ENCODE results near the gene EXD1. TPM values are rescaled to one million over a fixed set of nuclear protein-coding genes. Genes with fewer than 3 reads are reported as not detected.
"Not testable (repeated sequence)": the region's sequence is repeated elsewhere in the genome, so short reads cannot be mapped to it uniquely, and the experiment has no call there.

EXD1 gene
- total RNA-seq, 2 experiments from 2014 or later: not detected

DNA sequence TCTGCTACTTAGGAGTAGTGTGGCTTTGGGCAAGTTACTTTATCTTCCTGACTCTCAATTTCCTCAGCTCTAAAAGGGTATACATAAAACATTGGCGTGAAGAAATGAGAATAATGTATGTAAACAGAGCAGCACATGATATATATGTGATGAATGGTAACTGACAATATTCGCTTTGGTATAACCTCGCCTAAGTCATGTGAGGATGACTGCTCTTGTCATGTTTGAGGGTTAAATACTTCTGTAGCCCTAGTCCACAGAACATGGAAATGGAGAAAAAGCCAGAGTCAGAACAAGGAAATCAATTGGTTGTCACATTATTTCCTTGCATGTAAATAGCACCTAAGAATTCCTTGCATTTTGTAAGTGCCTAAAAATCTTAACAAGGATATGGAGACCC, 25.5 kb upstream of the EXD1 start:
- H3K9me3 Mint-ChIP-seq: no peaks in the 10 kb centered on the region
- H3K4me3 Mint-ChIP-seq: no peak overlapping the region
- no peaks in the 10 kb centered on the region for H3K27me3 Mint-ChIP-seq
- CTCF ChIA-PET: no interaction called here
- POLR2A ChIA-PET: no interaction called here
- no peak overlapping the region for H3K27ac Mint-ChIP-seq
- peaks cover 3% of the 10 kb centered on the region for H3K36me3 Mint-ChIP-seq
- intact Hi-C loops (cut with micrococcal nuclease): no loop called here
- DNase-seq: no peak
- no peaks in the 10 kb centered on the region for H3K4me1 Mint-ChIP-seq (ENCODE audit: low read depth)

DNA sequence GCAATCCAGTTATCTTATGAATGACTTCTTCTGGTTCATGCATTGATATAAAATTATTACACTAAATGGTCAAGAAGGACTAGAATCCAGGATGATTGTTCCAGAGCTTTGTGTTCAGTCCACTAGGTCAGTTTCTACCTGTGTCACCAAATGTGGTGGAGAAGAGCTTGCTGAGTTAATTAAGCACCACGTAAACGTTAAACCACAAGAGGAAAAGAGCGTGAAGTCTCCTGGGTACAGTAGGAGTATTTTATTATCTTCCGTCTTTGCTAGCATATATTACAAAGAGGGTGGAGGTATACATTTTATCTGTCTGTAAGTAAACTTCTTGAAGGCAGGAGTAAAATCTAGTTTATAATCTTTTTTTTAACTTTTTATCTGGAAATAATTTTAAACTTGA, 24.0 kb upstream of the EXD1 start:
- no peaks in the 10 kb centered on the region for H3K4me1 Mint-ChIP-seq (ENCODE audit: low read depth)
- no peak for DNase-seq
- H3K27ac Mint-ChIP-seq: no peak overlapping the region
- H3K4me3 Mint-ChIP-seq: no peak overlapping the region
- H3K27me3 Mint-ChIP-seq: no peaks in the 10 kb centered on the region
- intact Hi-C loops (cut with micrococcal nuclease): no loop called here
- H3K36me3 Mint-ChIP-seq: peaks cover 3% of the 10 kb centered on the region
- CTCF ChIA-PET: no interaction called here
- H3K9me3 Mint-ChIP-seq: no peaks in the 10 kb centered on the region
- POLR2A ChIA-PET: no interaction called here

DNA sequence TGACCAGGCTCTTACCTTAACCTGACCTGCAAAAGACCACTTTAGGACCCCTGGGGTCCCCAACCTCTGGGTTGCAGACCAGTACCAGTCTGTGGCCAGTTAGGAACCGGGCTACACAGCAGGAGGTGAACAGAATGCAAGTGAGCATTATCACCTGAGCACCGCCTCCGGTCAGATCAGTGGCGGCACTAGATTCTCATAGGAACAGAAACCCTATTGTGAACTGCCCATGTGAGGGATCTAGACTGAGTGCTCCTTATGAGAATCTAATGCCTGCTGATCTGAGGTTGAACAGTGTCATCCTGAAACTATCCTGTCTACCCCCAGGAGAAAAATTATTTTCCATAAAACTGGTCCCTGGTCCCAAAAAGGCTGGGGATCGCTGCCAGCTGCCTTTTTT, 20.9 kb upstream of the EXD1 start:
- DNase-seq: no peak
- Mint-ChIP-seq H3K4me1 (ENCODE audit: low read depth) (no peaks in the 10 kb centered on the region), H3K9me3 (no peaks in the 10 kb centered on the region), H3K27ac (no peak overlapping the region), H3K27me3 (no peaks in the 10 kb centered on the region), H3K36me3 (peaks cover 3% of the 10 kb centered on the region), H3K4me3 (no peak overlapping the region)
- CTCF ChIA-PET: no interaction called here
- POLR2A ChIA-PET: no interaction called here
- intact Hi-C loops (cut with micrococcal nuclease): no loop called here

DNA sequence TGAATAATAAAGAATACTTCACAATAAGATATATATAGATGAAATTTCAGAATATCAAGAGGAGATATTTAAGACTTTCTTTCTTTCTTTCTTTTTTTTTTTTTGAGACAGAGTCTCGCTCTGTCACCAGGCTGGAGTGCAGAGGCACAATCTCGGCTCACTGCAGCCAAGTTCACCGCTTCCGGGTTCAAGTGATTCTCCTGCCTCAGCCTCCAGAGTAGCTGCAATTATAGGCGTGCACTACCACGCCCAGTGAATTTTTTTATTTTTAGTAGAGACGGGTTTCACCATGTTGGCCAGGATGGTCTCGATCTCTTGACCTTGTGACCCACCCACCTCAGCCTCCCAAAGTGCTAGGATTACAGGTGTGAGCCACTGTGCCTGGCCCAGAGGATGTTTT, 20.2 kb upstream of the EXD1 start:
- H3K9me3 Mint-ChIP-seq; H3K4me1 Mint-ChIP-seq (ENCODE audit: low read depth); H3K27me3 Mint-ChIP-seq; POLR2A ChIA-PET; CTCF ChIA-PET; H3K36me3 Mint-ChIP-seq; H3K4me3 Mint-ChIP-seq; H3K27ac Mint-ChIP-seq; intact Hi-C loops (cut with micrococcal nuclease); DNase-seq: not testable (repeated sequence)

DNA sequence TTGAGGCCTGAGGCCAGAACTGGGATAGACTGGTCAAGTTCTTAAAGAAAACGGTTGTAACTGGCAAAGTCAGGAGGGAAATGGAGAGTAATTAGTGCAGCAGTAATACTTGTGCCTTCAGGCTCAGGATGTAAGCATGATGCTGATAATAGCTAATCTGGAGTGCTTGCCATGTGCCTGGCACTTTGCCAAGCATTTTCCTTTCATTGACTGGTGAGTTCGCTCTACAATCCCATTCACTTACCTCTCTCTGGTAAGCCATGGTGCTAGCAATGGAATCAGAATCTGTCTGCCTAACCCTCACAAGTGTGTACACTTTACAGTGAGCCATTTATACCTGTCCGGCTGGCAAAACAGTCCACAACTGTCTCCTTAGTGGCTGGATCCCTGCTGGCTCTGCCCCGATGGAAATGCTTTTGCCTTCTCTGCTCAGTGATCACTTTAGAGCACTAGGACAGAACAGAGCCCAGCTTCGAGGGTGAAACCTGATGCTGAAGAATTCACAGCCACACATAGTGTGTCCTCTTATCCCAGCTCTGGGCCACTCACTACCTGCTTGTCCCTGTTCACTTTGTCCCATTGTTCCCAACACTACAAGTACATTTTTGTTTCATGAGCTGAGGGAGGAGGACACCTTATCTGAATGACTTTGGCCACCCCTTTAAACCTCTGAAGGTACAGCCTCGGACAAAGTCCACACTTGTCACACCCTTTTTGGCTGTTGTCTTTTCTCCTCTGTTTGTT, 10.8 kb upstream of the EXD1 start:
- Mint-ChIP-seq H3K36me3 (peaks cover 5% of the 10 kb centered on the region), H3K4me3 (no peak overlapping the region), H3K27me3 (no peaks in the 10 kb centered on the region), H3K9me3 (no peaks in the 10 kb centered on the region), H3K4me1 (ENCODE audit: low read depth) (peaks cover 2% of the 10 kb centered on the region), H3K27ac (no peak overlapping the region)
- intact Hi-C loops (cut with micrococcal nuclease): no loop called here
- CTCF ChIA-PET: interaction anchor here (1.0 kb wide), 1 partner anchor 10 kb away, joined by 4 read pairs; the partner anchor contains the start of gene CHP1
- POLR2A ChIA-PET: no interaction called here
- DNase-seq: no peak

DNA sequence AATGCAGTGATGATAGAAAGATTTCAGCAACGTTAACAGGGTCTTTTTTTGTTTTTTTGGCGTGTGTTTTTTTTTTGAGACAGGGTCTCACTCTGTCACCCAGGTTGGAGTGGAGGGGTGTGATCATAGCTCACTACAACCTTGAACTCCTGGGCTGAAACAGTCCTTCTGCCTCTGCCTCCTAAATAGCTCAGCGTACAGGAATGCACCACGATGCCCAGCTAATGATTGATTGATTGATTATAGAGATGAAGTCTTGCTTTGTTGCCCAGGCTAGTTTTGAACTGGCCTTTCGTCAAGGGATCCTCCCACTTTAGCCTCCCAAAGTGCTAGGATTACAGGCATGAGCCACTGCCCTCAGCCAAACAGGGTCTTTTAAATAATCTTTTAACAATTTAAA, 7.5 kb upstream of the EXD1 start:
- intact Hi-C loops (cut with micrococcal nuclease): loop anchor here (10.0 kb wide), 2 partner anchors 83 to 177 kb away; partner anchors contain the start of gene RTF1
- CTCF ChIA-PET: no interaction called here

DNA sequence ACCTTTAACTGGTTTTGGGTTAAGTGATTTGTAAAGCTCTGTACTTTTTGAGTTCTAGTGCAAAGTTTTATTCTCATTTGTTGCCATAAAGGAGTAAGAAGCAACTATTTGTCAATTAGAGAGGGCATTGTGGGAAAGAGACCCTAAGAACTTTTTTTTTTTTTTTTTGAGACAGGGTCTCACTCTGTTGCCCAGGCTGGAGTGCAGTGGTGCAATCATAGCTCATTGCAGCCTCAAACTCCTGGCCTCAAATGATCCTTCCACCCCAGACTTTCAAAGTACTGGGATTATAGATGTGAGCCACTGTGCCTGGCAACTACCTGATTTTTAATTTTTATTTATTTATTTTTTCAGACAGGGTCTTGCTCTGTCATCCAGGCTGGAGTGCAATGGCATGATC, 5.4 kb upstream of the EXD1 start:
- ChIA-PET CTCF (no interaction called here), POLR2A (no interaction called here)
- intact Hi-C loops (cut with micrococcal nuclease): loop anchor here (10.0 kb wide), 2 partner anchors 81 to 179 kb away; partner anchors contain the start of gene RTF1
- Mint-ChIP-seq H3K27me3 (no peaks in the 10 kb centered on the region), H3K36me3 (no peaks in the 10 kb centered on the region), H3K4me1 (ENCODE audit: low read depth) (peaks cover 26% of the 10 kb centered on the region), H3K27ac (no peak overlapping the region), H3K9me3 (no peaks in the 10 kb centered on the region), H3K4me3 (no peak overlapping the region)
- no peak for DNase-seq

More for the DNA sequence above, 7.5 kb upstream of the EXD1 start:
- POLR2A ChIA-PET: no interaction called here
- DNase-seq: no peak
- H3K27ac Mint-ChIP-seq: no peak overlapping the region
- H3K4me1 Mint-ChIP-seq (ENCODE audit: low read depth): peaks cover 11% of the 10 kb centered on the region
- no peak overlapping the region for H3K4me3 Mint-ChIP-seq
- H3K36me3 Mint-ChIP-seq: peaks cover 5% of the 10 kb centered on the region
- H3K27me3 Mint-ChIP-seq: no peaks in the 10 kb centered on the region
- H3K9me3 Mint-ChIP-seq: no peaks in the 10 kb centered on the region

DNA sequence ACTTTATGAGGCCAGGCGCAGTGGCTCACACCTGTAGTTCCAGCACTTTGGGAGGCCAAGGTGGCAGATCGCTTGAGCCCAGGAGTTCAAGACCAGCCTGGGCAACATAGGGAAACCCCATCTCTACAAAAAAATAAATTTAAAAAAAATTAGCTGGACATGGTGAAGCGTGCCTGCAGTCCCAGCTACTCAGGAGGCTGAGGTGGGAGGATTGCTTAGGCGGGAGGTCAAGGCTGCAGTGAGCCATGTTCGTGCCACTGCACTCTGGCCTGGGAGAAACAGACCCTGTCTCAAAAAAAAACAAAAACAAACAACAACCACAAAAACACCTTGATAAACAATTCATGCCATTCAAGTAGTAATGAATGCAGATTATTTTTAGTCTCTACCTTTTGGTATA, 4.7 kb upstream of the EXD1 start:
- H3K27ac Mint-ChIP-seq, H3K36me3 Mint-ChIP-seq, H3K27me3 Mint-ChIP-seq, POLR2A ChIA-PET, DNase-seq, H3K9me3 Mint-ChIP-seq, H3K4me3 Mint-ChIP-seq: not testable (repeated sequence)
- peaks cover 31% of the 10 kb centered on the region for H3K4me1 Mint-ChIP-seq (ENCODE audit: low read depth)
- intact Hi-C loops (cut with micrococcal nuclease): loop anchor here (10.0 kb wide), 2 partner anchors 80 to 180 kb away; partner anchors contain the start of gene RTF1
- CTCF ChIA-PET: interaction anchor here (1.0 kb wide), 1 partner anchor 293 kb away, joined by 4 read pairs; no protein-coding TSS in a partner anchor

DNA sequence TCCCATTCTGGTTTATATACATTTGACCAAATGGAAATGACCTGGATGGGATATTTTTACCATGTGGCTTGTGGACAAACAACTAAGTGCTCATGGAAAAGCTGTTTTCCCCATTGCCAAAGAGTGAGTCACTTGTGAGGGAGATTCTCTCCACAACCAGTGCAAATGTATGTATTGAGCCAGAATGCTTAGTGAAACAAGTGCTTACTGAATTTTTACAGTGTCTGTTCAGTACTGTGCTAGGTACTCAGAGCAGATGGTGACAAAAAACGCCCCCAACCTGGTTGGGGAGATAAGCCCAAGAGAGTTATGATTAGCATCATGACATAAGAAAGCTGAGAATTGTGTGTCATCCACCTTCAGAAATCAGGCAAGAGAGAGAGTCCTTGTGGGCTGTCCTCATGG, 2.8 kb upstream of the EXD1 start:
- Mint-ChIP-seq H3K9me3 (no peaks in the 10 kb centered on the region), H3K4me3 (no peak overlapping the region), H3K27ac (no peak overlapping the region), H3K36me3 (no peaks in the 10 kb centered on the region), H3K27me3 (no peaks in the 10 kb centered on the region), H3K4me1 (ENCODE audit: low read depth) (peaks cover 32% of the 10 kb centered on the region)
- CTCF ChIA-PET: interaction anchor here (1.4 kb wide), 1 partner anchor 329 kb away, joined by 4 read pairs; no protein-coding TSS in a partner anchor
- peak; percentile 24 for DNase-seq
- intact Hi-C loops (cut with micrococcal nuclease): loop anchor here (10.0 kb wide), 2 partner anchors 79 to 181 kb away; partner anchors contain the start of gene RTF1
- POLR2A ChIA-PET: no interaction called here

DNA sequence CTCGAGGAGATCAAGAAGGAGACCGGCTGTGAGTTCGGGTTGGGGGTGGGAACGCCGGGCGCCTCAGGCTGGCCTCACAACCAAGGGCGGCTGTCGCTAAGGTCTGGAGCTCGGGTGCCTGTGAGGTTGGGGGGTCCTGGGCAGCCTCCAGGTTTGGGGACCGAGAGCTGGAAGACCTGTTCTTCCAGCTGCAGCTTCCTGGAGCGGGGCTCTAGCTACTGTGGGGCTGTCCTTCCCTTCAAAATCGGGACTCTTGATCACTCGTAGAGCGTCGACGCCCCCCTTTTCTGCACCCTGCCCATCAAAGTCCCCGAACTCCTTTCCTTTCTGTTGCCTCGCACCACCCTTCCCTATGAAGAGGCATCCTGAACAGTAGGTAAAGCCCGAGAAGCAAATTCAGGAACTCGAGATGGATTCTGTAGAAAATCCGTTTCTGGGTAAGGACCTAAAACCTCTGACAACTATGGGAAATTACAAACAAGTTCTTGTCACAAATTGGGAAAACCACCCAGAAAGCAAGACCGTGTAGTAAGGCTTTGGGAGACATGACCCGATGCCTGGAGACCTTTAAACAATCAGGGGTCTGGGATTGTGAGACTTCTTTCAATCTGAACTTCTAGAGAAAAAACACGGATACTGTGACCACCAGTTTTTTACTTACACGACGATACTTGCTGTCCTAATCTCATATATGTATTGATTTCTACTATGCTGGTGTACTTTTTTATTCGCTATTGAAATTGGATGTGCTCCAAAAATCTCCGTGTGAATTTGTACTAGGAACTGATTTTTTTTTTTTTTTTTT, 1.1 kb upstream of the EXD1 start:
- POLR2A ChIA-PET: interaction anchor here (0.7 to 2.1 kb wide), 4 partner anchors 52 to 278 kb away, joined by 3 to 7 read pairs (median 6); partner anchors contain the start of genes CHAC1, INO80, NUSAP1 and OIP5
- CTCF ChIA-PET: interaction anchor here (0.6 to 1.7 kb wide), 26 partner anchors 8 to 848 kb away, joined by 3 to 11 read pairs (median 4); partner anchors contain the start of genes CHAC1, NUSAP1, OIP5 and VPS18
- Mint-ChIP-seq H3K36me3 (no peaks in the 10 kb centered on the region), H3K27me3 (no peaks in the 10 kb centered on the region), H3K9me3 (no peaks in the 10 kb centered on the region), H3K27ac (peak overlapping the region; percentile 81), H3K4me3 (peak overlapping the region; percentile 89), H3K4me1 (ENCODE audit: low read depth) (peaks cover 30% of the 10 kb centered on the region)
- DNase-seq: no peak
- intact Hi-C loops (cut with micrococcal nuclease): loop anchor here (1.0 to 10.0 kb wide), 8 partner anchors 51 to 324 kb away; partner anchors contain the start of genes CHAC1, ITPKA, NUSAP1 and OIP5

DNA sequence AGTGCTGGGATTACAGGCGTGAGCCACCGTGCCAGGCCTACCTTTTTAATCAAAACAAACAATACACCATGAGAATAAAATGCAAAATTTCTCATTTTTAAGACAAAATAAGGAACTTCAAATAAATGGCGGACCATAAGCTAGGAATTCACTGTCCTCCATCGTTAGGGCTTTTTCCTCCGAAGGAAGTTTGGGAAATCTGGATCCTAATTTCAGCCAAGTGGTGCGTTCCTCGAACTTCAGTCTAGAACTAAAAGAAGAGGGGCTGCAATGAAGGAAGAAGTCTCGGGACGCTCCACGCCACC, 260 bp downstream of the EXD1 start:
- Mint-ChIP-seq H3K9me3 (no peaks in the 10 kb centered on the region), H3K27me3 (no peaks in the 10 kb centered on the region)
- intact Hi-C loops (cut with micrococcal nuclease): loop anchor here (2.0 to 10.0 kb wide), 4 partner anchors 53 to 277 kb away; partner anchors contain the start of genes CHAC1 and RTF1

DNA sequence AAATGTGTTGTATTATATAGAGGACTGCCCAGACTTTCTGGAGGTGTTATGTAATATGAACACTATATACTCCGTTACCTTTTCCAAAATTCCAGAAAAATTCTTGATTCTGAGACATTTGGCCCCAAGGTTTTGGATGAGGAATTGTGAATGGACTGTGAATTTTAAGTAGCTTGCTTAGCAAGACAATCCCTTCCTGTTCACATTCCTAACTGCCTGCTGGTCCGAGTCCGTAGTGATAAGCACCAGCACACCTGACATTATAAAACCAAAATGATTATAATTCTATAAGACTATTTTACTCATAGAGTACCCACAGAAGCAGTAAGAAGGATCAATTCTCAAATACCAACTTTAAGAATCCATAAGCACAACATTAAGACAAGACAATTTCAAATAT, 11.2 kb downstream of the EXD1 start:
- POLR2A ChIA-PET: no interaction called here
- Mint-ChIP-seq H3K27me3 (peaks cover 9% of the 10 kb centered on the region), H3K9me3 (no peaks in the 10 kb centered on the region), H3K4me3 (no peak overlapping the region), H3K4me1 (ENCODE audit: low read depth) (no peaks in the 10 kb centered on the region), H3K36me3 (no peaks in the 10 kb centered on the region), H3K27ac (no peak overlapping the region)
- CTCF ChIA-PET: no interaction called here
- intact Hi-C loops (cut with micrococcal nuclease): no loop called here
- no peak for DNase-seq

More for the DNA sequence above, 260 bp downstream of the EXD1 start:
- POLR2A ChIA-PET: interaction anchor here (0.6 to 2.1 kb wide), 4 partner anchors 53 to 842 kb away, joined by 3 to 7 read pairs (median 6); partner anchors contain the start of genes CHAC1 and INO80
- CTCF ChIA-PET: interaction anchor here (1.0 to 1.7 kb wide), 6 partner anchors 13 to 288 kb away, joined by 4 to 11 read pairs (median 4); partner anchors contain the start of gene CHAC1
- peak overlapping the region; percentile 89 for H3K4me3 Mint-ChIP-seq
- H3K36me3 Mint-ChIP-seq: no peaks in the 10 kb centered on the region
- peak overlapping the region; percentile 81 for H3K27ac Mint-ChIP-seq
- no peak for DNase-seq
- H3K4me1 Mint-ChIP-seq (ENCODE audit: low read depth): peaks cover 30% of the 10 kb centered on the region
